Retina (tissue), 1 donor: Measurements from ENCODE around the gene HYDIN.
"Not testable (repeated sequence)": the region's sequence is repeated elsewhere in the genome, so short reads cannot be mapped to it uniquely, and the experiment has no call there.

Source experiments
- DNase-seq: peaks from one replicate; pipeline ENCODE4 v3.0.0-alpha.2; 2016

The HYDIN gene

GRCh38 chr16:71218306-71218963 lies 12.1 kb downstream of the HYDIN start:
- DNase-seq, result no peak

- DNase-seq, result no peak
These were observed 13.0 kb downstream of the HYDIN start for GRCh38 chr16:71217506-71217905.

GRCh38 chr16:71216714-71217113 lies 13.8 kb downstream of the HYDIN start:
- no peak for DNase-seq

GRCh38 chr16:71214746-71215381 lies 15.7 kb downstream of the HYDIN start:
- DNase-seq, result no peak

GRCh38 chr16:71205482-71206131 lies 24.9 kb downstream of the HYDIN start:
- DNase-seq, result no peak

DNA sequence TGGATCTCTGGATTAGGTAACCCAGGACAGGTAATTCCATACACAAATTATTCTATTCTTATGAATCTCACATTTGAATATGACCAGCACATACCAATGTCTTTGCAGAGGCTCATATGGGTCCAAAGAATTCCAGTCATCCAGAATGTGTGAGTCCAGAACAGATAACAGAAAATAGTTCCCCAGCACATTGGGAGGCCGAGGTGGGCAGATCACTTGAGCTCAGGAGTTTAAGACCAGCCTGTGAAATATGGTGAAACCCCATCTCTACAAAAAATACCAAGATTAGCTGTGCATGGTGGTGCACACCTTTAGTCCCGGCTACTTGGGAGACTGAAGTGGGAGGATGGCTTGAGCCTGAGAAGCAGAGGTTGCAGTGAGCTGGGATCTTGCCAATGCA lies 26.9 kb downstream of the HYDIN start:
- DNase-seq, result no peak

- DNase-seq, result no peak
These were observed 29.0 kb downstream of the HYDIN start for GRCh38 chr16:71201556-71201955.

DNA sequence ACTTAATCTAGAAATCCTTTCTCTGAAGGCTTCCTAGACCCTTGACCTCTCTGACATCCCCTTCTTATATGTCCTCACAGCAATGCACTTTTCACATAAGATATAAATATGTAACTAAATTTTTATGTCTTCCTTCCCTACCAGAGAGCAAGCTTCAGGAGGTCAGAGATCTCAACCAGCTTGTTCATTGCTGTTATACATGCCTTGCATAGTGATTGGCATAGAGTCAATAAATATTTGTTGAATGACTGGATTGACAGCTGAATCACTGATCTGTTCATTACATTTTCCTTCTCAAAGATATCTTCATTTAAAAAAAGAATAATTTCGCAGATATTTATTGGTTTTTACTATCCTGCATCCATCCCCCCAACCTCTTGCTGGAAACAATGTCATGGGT lies 29.5 kb downstream of the HYDIN start:
- no peak for DNase-seq

DNA sequence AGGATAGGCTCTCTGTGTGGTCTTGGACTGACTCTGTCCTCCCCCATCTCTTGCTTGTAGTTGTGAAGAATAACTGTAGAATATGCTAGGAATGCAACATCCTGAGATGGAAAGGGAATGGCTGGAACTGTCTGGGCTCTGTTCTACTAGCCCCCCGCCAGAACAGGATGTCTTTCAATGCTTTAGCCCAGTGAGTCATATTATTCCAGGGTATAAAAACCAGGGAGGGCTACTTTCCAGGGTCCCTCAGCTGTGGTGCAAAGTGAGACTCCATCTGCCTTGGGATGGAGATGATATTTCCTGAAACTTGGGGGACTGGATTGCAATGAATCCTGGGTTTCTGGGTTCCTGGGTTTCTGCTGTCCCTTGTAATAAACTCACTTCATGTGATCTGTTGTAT lies 32.1 kb downstream of the HYDIN start:
- DNase-seq, result no peak

- no peak for DNase-seq
These were observed 38.1 kb downstream of the HYDIN start for GRCh38 chr16:71192387-71192786.

- DNase-seq, result no peak
These were observed 41.4 kb downstream of the HYDIN start for GRCh38 chr16:71188956-71189712.

DNA sequence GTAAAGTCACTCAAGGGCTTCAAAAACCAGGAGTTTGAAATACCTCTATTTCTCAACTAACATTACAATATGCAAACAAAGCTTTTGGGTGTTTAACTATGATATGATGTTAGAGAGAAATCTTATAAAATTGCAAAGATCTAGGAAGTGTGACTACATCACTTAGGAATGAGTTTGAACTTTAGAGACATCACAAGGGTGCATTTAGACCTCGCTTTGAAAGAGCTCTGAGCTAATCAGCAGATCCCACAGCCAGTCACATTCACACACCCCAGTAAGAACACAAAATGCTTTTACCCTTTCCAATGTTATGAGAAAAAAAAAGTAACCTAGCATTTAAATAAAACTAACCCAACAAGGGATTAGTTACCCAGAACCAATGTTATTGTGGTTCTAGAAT lies 45.2 kb downstream of the HYDIN start:
- DNase-seq, result no peak

DNA sequence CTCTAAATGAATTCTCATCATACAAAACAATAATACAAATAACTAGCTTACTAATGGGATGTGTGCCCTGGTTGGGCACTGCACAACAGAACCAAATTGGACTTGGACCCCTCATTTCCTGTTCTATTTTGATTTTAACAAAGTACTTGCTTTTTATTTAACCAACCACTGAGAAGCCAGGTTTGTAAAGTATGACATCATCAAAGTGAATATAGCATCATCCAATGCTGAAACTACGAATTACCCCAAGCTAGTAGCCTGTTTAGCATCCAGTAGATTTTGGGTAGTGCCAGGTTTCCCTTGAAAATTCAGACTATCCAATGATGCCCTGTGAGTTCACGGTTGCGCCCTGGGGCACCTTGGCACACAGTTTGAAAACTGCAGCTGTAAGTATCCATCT lies 51.0 kb downstream of the HYDIN start:
- DNase-seq, result no peak

GRCh38 chr16:71172481-71173207 lies 57.9 kb downstream of the HYDIN start:
- DNase-seq, result no peak

GRCh38 chr16:71161007-71161406 lies 69.5 kb downstream of the HYDIN start:
- DNase-seq, result not testable (repeated sequence)

GRCh38 chr16:71157278-71157677 lies 73.2 kb downstream of the HYDIN start:
- not testable (repeated sequence) for DNase-seq

DNA sequence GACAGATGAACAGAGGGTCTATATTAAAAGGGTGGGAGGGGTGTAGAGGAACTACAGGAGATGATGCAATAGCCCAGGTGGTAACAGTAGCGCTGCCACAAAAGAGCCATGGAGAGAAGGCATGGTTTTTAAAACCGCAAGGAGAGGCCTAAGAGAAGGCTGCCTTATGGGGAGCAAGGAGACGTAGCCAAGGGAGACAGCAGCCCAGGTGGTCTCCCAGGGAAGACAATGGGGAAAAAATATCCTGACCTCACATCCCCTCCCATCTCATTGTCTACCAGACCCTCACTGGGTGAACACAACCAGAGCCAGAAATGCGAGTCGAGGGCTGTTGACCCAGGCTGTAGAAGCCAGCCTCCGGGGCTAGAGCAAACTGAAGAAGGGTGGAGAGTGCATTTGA lies 77.2 kb downstream of the HYDIN start:
- not testable (repeated sequence) for DNase-seq

- DNase-seq, result not testable (repeated sequence)
These were observed 78.9 kb downstream of the HYDIN start for GRCh38 chr16:71151654-71152053.

- DNase-seq, result not testable (repeated sequence)
These were observed 87.3 kb downstream of the HYDIN start for GRCh38 chr16:71143246-71143645.

GRCh38 chr16:71110565-71110964 lies 120.0 kb downstream of the HYDIN start:
- not testable (repeated sequence) for DNase-seq

DNA sequence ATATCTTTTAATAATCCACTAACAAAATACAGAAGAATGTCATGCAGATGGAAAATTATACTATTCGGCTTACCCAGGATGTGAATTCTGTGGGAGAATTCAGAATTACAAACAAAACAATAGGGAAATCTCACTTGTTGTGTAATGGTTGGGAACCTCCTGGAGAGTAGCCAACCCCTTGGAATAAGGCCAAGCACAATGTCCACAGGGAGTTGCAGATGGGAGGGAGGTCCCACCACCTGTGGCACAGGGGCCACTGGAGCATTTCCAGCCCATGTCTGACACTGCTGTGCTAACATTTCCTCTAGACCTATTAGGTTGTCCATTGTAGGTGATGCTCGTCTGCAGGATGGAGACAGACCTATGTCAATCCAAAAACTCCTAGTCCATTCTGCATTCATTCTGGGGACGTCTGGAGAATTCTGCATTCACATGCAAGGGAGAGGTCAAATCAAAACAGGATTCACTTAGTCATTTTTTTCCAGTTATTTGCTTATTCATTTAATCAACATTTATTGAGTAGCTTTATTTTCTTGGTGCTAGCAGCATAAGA lies 120.8 kb downstream of the HYDIN start:
- not testable (repeated sequence) for DNase-seq

DNA sequence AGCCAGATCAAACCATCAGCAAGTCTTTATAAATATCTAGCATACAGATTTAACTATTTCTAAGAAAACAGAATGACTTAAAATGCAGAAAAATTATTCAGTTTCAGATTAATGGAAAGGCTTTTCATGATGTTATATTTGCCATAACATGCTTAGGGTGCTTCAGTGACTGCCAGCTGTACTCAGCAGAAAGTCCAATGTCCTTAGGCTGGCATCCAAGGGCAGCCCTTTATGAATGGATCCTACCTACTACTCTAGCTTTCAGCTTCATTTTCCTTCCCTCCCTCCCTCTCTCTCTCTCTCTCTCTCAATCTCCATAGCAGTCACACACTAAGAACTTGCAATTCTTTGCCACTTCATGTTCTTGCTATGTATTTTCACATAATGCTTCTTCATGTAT lies 124.6 kb downstream of the HYDIN start:
- DNase-seq, result not testable (repeated sequence)
